Renal pelvis (tissue), 4 donors: Measurements from ENCODE around the gene SMAP2. TPM values are rescaled to one million over a fixed set of nuclear protein-coding genes. Genes with fewer than 3 reads are reported as not detected.
"Not testable (repeated sequence)": the region's sequence is repeated elsewhere in the genome, so short reads cannot be mapped to it uniquely, and the experiment has no call there.

ENCODE experiments used
- DNase-seq: peaks from one replicate; pipeline ENCODE4 v3.0.0-alpha.2; 2013
- polyA plus RNA-seq, 3 donors: library from polyadenylated mRNA; unstranded; fragments of 120-200 nt; gene quantifications; one replicate each; pipeline ENCODE4 v1.2.1, GENCODE V29; 2013; ENCODE audit not compliant: insufficient read length in 3 of 3

SMAP2 gene
- polyA plus RNA-seq, 3 donors = 22.8 to 25.2 (median 24.9) TPM

DNA sequence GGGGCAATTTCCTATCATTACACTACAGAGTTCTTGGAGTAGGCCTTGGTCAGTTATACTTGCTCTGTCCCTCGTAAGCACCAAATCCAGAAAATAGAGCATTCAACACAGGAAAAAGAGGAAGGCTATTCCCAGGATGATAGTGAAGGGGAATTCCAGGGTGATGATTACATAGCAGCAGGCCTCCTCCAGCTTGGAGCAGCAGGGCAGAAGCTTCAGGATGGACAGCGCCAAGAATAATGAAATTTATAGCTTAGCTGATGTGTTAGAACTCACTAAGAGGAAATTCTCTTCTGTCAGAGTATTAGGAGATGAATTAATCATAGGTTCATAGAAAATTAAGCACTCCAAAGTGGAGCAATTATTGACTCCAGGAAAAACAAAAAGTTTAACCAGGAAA, 10.8 kb upstream of the SMAP2 start:
- no peak for DNase-seq

DNA sequence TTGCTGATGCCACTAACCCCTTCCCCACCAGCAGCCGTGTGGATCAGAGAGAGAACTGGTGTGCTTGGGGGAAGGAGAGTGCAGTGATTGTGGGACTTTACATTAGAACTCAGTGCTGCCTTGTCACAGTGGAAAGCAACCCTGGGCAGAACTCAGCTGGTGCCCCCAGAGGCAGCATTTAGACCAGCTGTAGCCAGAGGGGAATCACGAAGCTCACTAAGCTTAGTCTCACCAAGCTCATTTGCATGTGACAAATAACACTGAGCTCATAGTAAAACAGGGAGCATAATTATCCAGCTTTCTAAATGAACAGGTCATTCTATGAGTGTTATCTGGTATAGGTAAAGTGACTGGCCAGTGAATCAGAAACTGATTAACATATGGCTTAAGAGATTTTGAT, 9.8 kb upstream of the SMAP2 start:
- DNase-seq = no peak

DNA sequence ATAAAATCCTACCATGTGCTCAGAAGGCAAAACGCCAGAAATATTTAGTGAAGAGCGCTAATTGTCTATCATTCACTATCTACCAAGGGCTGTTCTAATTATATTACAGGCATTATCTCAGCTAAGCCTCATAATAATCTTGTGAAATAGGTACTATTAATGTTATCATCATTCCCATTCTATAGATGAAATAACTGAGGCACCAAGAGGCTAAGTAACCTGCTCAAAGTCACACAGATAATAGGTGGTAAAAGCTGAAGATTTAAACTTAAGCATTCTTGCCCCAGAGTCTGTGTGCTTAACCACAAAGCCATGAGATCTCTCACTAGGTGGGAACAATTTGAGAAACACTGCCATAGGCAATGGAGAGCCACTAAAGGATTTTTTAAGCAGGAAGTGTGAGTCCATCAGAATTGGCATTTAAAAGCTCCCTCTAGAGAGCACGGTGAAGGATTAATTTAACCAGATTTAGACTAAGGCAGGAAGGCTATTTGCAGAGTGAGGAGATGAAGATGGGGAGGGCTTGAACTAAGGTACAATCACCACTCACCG, 1.7 kb upstream of the SMAP2 start:
- no peak for DNase-seq

DNA sequence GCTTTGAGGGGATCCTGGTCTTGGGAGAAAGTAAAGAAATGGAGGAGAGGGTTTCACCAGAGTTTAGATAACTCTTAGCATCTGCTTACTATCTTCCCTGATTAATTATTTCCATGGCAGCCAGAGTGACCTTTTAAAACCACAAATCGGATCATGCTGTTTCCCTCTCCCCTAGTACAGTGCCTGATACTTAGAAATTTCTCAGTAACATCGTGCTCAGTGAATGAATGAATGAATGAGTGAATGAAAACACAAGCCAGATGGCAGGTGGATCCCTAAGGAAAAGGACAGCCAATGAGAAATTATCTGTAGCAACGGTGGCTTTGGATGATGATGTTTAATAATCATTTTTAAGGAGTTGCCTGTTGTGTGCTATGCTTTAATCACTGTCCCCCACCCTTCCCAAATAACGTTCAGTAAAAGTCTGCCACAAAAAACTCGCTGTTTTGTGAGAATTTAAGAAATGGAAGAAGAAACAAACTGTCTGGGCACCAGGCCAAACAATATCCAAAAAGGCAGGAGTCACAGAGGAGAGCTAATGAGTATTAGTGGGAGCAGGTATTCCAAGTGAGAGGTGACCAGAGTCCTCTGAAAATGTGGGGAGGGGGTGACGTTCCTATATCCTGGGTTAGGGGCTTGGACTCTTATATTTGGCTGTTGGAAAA, 737 bp upstream of the SMAP2 start:
- DNase-seq = no peak

DNA sequence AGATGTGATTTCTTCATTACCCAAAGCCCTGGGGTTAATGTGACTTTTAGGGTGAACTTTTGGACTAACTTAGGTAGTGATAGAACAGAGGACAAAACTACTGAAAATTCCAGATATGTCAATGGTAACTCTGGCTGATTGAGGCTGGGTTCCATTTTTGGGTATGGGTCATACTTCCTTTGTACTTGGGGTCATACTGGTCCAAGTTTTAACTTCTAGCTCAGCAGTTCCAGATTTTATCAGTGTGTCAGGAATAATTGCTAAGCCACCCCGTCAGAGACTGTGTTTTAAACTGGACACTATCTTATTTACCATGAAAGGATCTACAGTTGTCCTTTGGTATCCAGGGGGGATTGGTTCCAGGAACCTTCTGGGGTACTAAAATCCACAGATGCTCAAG, 4.0 kb downstream of the SMAP2 start:
- no peak for DNase-seq

DNA sequence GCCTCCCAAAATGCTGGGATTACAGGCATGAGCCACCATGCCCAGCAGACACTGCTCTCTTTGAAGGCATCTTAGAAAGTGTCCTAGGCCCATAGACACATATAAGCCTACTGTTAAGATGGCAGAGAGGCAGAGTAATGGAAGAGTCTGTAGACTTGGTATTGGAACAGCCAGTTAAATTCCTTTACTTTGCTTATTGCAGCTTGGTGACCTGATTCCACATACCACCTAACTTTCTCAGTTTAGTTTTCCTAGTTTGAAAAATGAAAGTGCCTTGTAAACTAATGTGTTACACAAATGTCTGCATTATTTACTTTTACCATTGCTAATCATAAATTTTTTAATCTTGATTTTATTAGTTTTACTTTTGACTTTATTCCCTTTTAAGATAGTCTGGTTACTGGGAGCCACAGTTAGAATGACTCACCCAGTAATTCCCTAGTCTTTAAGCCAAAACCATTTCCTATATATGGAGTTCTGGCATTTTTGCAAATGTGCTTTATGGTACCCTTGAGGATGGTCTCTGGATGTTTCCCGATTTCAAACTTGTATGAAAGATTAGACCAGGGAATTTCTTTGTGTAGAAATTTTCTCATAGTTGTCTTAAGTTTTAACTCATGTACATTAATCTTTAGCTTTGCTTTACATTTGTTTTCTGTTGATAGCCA, 6.4 kb downstream of the SMAP2 start:
- peak; percentile 45 for DNase-seq

DNA sequence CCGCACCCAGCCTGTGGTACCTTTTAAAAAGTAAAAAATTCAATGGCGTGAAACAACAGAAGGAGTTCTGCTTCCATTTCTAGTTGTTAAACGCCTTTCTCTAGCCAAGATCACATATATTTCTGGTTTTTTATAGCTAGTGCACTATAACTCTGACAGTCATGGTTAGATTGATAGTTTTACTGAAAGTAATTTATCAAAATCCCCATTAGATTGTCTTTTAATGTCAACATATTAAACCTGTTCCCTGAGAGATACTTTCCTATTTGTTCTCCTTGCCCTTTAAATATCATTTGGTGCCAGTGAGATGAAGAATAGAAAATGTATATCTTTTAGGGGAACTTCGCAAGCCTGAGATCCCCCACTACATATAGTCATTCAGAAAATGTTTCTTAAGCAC, 7.3 kb downstream of the SMAP2 start:
- DNase-seq = no peak

DNA sequence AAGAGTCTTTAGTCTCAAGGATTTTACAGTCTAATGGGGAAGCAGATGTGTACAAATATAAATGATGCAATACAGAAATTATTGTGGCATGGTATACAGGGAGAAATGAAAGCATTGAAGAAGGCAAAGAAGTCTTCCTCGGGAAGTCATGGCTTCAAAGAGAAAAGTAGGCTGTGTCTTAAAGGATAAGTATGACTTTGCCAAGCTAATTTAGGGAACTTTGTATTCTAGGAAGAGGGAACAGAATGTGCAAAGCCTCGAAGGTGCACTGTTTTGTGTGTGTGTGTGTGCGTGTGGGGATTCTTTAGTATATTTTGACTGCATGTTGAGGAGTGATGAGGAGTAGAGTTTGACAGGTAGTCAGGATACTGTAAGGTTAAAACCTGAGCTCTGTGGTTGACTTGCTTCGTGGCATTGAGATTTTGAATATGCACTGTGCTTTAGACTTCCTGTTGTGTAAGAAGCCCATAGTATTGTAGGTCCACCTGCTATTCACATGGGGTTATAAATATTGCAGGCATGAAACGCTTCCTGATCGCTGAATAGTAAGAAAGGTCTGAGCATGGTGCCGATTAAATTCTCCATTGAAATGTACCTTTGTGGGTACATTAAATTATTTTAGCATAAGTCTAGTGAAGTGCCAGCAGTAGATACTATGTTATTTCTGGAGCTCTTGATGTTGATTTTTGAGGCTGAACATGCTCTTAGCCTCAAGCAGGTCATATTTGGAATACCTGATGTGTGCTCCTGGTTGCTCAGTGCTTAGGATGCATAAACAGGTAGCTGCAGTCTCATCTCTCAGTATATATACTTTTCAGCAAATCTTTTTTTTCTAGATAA, 8.0 kb downstream of the SMAP2 start:
- DNase-seq = no peak

DNA sequence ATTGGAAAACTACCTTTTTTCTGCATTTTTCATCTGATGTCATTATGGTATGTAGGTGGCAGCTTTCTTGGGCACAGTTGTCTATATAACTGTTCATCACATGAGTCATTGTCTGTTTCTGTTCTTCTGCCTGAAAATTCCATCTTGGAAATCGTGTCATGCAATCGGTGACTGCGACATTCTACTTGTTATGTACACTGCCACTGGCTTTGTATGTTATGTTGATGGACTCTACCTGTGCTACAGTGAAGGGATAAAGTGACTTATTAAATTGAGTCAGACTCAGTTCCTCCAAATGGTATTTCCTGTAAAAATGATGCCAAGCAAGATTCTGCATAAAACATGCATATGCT, 8.6 kb downstream of the SMAP2 start:
- DNase-seq = no peak

DNA sequence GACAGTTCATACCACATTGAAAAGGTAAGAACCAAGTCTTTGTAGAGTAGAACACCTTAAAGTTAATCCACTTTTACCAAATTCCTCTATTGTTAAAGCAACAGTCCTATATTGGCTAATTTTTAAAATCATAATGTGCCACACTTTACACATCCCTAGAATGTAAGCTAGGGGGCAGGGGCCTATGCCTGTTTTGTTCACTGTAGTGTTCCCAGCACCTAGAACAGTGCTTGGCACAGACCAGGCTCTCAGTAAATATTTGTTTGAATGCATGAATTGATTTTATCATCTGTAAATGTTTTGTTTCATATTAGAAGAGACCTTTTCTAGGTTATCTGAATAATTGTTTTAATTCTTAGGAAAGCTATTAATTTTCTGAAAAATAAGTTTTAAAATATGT, 9.1 kb downstream of the SMAP2 start:
- no peak for DNase-seq

DNA sequence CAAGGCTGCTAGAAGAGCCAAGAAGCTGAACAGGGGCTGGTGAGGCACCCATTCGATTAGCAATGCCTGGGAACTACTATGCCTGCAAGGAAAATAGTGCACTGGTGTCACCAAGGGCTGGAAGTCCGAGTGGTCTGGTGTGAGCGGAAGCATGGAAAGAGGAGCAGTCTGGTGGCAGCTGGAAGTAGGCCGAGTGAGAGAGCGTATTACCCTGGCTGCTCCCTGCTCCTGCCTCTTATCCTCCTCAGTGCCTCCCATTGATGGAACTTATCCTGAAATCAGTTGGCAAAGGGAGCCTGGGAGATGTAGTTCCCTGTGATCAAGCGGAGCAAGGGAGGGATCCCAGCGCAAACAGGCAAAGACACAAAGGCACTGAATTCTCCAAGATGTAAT, 9.6 kb downstream of the SMAP2 start:
- DNase-seq = no peak

DNA sequence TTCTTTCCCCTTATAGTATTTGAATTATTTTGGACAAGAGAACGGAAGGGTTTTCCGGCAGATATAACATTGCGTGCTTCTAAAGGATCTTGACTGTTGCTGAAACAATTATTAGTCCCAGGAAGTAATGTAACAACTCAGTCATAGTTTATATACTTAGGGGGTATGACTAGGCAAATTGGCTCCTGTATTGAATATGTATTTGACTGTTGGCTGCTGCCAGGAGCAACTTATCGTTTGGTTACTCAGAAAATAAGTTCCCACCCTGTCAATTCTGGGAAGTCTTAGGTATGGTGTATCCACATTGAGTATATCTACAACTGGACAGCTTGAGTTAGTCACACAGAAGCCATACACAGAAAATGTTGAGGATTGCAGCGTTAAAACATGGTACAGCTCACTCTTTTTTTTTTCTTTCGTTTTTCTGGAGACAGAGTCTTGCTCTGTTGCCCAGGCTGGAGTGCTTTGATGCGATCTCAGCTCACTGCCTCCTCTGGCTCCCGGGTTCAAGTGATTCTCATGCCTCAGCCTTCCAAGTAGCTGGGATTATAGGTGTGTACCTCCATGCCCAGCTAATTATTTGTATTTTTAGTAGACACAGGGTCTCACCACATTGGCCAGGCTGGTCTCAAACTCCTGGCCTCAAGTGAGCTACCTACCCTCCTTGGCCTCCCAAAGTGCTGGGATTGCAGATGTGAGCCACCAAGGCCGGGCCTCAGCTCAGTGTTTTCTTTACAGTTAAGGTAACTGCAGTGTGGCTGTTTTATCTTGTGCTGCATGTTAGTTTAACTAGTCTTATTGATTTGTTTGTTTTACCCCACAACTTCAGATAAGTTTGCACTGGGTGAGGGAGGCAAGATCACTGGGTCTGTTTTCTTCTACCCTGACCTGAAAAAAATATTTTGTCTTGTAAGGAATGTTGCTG, 10.2 kb downstream of the SMAP2 start:
- DNase-seq = no peak

DNA sequence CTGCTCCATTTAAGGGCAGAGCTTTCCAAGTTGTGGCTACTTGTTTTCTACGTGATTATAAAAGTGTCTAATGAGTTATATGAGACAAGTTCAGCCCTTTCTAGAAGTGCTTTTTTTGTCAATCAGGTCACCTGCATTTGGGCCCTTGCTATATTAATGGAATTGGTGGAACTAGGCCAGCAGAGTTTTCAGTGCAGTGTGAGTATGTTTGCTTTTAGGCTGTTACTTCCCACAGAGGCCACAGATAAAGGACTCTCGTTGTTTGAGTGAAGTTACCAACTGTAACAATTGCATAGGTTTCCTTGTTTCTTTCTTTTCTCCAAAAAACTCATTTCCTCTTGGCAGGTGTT, 10.9 kb downstream of the SMAP2 start:
- DNase-seq = no peak

DNA sequence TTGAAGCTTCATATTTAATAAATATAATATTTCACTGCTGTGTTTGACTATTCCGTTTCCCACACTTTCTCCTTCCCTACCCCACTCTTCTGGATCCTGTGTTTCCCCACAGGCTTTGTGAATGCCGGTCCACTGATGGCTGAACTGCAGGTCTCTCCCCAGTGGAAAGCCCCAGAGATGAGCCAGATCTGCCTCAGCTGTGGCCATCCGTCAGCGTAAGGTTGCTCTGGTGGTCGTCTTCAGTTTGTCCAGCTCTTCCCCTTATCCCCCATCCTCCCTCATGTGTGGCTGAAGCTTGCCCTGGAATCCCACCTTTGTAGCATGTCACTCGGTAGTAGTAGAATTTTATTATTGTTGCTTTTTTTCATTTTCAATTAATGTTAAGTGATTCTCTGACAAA, 11.4 kb downstream of the SMAP2 start:
- no peak for DNase-seq

DNA sequence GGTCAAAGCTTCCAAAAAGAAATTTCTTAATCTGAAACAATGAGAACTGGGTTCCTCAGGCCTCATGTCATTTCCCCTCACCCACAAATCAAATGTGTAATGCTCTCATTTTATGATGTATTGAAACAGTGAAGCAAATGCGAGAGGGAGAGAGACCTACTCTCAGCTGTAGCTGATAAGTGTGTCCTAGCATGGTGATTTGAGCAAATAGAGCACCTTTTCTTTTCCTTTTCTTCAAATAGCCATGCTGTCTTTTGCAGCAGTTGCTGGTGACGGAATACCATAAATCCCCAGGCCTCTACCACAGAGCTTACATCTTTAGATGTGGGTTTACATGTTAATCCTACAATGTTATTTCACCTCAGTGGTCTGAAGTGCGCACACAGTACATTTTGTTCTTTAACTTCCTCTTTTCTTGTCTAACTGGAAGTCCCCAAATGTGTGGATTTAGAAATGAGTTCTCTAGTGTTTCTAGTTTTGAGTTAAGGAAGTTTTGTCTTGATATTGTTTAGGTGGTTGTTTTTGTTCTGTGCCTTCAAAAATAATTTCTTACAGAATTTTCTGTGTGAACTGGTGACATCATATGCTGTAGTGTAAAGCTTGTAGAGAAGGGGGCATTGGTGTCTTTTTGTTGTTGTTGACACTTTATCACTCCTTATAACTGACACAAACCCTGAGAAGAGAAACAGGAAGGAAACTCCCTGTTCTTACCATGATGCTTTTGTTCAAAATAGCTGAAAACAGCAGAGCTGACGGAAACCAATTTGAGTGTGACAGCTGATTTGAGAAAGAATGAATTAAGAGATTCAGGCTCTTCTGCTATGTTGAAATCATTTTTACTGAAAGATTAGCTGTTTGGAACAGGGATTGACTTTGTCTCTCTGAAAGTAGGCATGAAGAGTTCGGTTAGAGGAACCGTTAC, 12.2 kb downstream of the SMAP2 start:
- DNase-seq = no peak

DNA sequence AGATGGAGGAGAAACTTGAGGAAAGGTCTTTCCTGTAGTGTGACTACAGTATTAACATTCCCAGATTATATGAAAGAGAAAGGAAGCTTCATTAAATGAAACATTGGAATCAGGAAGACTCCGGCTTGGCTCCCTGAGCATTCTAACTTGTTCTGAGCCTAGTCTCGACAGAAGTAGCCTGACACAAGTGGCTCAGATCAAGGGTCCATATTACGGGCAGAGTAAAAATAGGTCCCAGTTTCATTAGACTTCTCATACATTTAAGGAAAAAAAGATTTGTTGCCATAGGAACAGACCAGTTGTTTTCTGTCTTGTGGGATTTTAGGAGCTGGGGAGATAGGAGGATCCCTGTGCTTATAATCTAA, 12.8 kb downstream of the SMAP2 start:
- no peak for DNase-seq

DNA sequence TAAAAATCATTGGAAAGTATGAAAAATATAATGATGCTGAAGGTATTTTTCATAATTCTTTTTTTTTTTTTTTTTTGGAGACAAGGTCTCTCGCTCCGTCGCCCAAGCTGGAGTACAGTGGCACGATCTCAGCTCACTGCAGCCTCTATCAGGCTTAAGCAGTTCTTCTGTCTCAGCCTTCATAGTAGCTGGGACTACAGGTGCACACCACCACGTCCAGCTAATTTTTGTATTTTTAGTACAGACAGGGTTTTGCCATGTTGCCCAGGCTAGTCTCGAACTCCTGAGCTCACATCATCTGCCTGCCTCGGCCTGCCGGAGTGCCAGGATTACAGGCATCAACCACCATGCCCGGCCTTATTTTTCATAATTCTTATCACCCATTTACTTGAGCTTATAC, 13.3 kb downstream of the SMAP2 start:
- DNase-seq = no peak

DNA sequence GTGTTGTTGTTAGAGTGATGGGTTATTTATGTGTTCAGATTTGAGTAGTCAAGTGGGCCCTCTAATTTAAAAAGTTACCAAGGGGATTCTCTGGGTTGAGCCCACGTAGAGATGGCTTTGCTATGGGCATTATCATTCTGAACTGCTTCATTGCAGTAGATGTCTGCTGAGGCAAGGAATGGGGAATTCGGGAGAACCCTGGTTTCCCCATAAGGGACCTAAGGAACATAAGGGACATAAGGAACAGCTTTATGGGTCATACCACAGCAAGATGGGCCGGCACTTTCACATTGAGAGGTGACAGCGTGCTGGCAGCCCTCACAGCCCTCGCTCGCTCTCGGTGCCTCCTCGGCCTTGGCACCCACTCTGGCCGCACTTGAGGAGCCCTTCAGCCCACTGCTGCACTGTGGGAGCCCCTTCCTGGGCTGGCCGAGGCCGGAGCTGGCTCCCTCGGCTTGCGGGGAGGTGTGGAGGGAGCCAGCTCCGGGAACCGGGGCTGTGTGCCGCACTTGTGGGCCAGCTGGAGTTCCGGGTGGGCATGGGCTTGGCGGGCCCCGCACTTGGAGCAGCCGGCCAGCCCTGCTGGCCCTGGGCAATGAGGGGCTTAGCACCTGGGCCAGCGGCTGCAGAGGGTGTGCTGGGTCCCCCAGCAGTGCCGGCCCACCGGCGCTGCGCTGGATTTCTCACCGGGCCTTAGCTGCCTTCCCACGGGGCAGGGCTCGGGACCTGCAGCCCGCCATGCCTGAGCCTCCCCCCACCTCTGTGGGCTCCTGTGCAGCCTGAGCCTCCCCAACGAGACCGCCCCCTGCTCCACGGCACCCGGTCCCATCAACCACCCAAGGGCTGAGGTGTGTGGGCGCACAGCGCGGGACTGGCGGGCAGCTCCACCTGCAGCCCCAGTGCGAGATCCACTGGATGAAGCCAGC, 14.1 kb downstream of the SMAP2 start:
- not testable (repeated sequence) for DNase-seq

DNA sequence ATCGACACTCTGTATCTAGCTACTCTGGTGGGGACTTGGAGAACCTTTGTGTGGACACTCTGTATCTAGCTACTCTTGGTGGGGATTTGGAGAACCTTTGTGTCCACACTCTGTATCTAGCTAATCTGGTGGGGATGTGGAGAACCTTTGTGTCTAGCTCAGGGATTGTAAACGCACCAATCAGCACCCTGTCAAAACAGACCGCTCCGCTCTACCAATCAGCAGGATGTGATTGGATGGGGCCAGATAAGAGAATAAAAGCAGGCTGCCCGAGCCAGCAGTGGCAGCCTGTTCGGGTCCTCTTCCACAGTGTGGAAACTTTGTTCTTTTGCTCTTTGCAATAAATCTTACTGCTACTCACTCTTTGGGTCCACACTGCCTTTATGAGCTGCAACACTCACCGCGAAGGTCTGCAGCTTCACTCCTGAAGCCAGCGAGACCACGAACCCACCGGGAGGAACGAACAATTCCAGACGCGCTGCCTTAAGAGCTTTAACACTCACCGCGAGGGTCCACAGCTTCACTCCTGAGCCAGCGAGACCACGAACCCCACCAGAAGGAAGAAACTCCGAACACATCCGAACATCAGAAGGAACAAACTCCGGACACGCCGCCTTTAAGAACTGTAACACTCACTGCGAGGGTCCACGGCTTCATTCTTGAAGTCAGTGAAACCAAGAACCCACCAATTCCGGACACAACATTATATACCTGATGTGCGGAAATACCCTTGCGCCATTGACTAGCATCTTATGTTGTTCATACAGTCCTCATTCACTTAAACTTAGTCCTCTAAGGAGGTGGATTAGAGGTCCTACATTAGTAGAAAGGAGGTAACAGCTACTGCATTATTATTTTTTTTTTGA, 15.2 kb downstream of the SMAP2 start:
- DNase-seq = not testable (repeated sequence)
